Choroid plexus epithelial cell (primary cell): ENCODE results near the gene FBRS.

Source experiments
- DNase-seq: peaks from one replicate; pipeline ENCODE4 v3.0.0-alpha.2; 2010; ENCODE audit warnings: low read depth
- H3K4me3 ChIP-seq: 2 replicates; pipeline ENCODE4 v1.5.1; 2011; ENCODE audit warnings: low read depth, mild to moderate bottlenecking, control low read depth, low read length, moderate library complexity
- CTCF ChIP-seq: conservative IDR thresholded peaks from 2 replicates; pipeline ENCODE4 v1.5.1; 2011; ENCODE audit warnings: low read depth, mild to moderate bottlenecking, control low read depth, inconsistent platforms, low read length, moderate library complexity

The FBRS gene

DNA sequence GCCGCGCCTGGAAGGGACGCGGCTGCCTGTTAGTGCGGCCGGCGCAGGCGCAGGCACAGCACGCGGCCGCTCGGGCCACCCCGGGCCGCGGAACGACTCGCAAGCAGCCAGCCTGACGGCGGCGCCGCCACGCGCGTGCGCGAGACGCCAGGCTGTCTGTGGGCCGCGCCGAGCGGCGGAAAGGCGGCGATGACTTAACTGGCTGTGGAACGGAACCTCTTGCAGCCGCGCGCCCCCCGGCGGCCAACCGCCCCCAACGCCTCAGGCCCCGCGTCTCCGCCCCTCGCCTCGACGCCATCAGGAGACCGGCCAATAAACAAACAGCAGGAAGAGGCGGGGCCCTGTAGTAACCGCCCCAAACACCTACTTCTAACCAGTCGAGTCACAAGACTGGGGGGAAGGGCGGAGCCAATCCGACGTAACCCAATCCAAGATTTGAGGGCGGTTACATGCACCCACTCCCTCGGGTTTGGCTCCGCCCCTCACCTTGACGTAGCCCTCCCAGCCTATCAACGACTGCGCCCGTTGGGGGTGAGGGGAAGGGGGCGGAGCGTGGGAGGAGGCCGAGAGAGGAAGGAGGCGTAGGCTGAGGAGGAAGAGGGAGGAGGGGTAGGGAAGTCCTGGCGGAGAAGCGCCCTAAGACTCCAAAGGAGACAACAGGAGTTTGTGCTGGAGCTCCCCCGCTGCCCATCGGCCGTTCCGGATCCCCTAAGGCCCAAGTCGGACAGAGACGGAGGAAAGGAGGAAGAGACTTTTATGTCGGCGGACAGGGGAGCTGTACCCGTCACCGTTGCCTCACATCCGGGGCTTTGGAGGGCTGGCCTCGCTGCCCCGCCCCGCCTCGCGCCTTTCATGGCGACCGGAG, at the start of gene FBRS:
FBRS (plus strand) TSS at position 566 of the 865 bp plus-strand sequence. CDS start 1,088 bp downstream, outside the sequence.
- DNase-seq, result peak; percentile 100
- peak within 1 kb of the TSS; percentile 91 for H3K4me3 ChIP-seq
- peak; percentile 63 for TF ChIP-seq CTCF

DNA sequence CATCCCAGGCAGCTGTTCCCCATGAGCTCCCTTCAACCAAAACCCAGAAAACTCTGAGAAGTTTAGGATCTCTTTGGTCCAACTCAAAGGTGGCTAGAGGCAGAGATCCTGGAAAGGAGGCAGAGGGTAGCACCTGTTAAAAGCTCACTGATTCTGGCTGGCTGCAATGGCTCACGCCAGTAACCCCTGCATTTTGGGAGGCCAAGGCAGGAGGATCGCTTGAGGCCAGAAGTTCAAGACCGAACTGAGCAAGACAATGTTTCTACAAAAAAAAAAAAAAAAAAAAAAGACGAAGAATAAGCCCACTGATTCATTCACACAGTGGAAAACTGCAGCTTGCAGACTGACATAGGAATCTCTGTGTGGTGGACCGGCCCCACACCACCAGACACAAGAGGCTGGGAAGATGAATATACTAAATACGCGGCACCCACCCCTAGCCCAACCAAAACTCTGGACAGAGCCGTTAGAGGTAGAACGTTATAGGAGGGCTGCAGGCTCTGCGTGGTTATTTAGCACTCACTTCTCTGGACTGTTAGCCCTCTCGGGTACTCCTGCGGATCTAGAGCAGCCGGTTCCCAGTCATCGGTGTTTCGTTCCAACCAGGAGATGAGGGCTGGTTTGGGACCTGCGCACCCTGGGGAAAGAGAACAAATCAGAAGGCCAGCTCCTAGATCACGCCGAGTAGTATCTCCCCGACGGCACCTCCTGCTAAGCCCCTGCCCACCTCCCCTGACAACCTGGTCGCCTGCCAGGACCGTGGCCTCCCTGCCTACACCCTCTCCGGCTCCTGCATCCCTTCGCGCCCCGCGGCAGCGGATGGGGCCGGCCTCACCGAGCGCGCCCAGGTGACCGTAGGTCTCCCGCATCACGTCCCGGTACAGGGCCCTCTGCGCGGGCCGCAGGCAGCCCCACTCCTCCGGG, 49.0 kb upstream of the FBRS start:
- peak overlapping the region; percentile 72 for H3K4me3 ChIP-seq
- no peak for TF ChIP-seq CTCF
- DNase-seq, result peak; percentile 53

- TF ChIP-seq CTCF, result peak; percentile 1
- DNase-seq, result peak; percentile 98
- H3K4me3 ChIP-seq, result peak within 1 kb of the TSS; percentile 72
These were observed 48.0 kb upstream of the FBRS start, which contains the start of gene ZNF689 for GRCh38 chr16:30609926-30610839. ZNF689 (minus strand) TSS chr16:30610389; CDS start chr16:30610041, 348 bp downstream.

DNA sequence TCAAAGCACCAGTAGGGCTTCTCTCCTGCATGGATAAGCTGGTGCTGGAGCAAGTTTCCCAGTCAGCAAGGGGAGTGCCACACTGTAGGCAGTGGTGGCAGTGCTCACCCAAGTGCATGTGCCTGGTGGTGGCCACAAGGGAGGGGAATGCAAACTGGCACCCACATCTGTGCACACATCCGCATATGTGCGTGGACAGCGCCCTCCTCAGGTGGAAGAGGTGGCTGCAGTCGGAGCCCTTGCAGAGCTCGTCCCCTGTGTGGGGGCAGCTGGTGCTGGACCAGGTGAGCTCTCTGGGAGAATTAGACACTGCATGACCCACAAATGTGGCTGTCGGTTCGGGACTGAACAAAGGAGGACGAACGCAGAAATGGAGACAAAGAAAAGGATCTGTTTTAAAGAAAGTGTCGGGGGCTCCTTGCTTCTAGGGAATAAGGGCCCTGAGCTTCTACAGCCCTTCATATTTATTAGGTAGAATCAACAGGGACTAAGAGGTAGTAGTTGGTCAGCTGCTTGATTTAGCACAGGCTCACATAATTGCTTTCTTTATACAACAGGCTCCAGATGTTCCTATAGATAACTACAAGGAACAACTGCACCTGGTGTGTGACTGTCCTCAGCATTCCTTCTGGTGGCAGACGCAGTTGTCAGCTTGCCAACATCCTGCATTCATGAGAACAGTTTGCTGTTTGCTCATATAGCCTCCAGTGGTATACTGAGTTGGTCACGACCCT, 42.7 kb upstream of the FBRS start:
- TF ChIP-seq CTCF, result peak; percentile 76
- peak; percentile 50 for DNase-seq
- no peak overlapping the region for H3K4me3 ChIP-seq

- no peak for DNase-seq
- TF ChIP-seq CTCF, result no peak
- no peak overlapping the region for H3K4me3 ChIP-seq
These were observed 39.0 kb upstream of the FBRS start for GRCh38 chr16:30619202-30619601.
